Hematopoietic multipotent progenitor cell treated with erythropoietin and hydrocortisone succinate and interleukin-3 and kit ligand, for 17 days (in vitro differentiated cells): Measurements from ENCODE around the gene SOX13.

Source experiments
- DNase-seq: peaks from one replicate; pipeline ENCODE4 v3.0.0-alpha.2; 2015; ENCODE audit warnings: low spot score

The SOX13 gene

DNA sequence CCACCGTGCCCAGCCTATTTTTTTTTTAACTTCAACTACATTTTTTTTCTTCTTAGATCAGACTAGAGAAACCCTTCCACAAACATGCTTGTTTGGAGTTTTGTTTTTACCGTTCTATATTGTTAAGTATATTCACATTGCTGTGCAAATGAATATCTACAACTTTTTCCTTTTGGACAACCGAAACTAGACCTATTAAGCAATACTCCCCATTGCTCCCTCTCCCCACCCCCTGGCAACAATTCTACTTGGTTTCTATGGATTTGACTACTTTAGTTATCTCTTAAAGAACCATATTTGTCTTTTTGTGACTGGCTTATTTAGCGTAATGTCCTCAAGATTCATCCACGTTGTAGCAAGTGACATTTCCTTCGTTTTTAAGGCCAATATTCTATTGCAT is 59.8 kb downstream of the SOX13 start:
- no peak for DNase-seq

GRCh38 chr1:204134103-204134502 is 61.2 kb downstream of the SOX13 start:
- DNase-seq: no peak

- no peak for DNase-seq
Measured at GRCh38 chr1:204136814-204137213, 63.9 kb downstream of the SOX13 start.

GRCh38 chr1:204139088-204139487 is 66.2 kb downstream of the SOX13 start:
- DNase-seq: no peak

DNA sequence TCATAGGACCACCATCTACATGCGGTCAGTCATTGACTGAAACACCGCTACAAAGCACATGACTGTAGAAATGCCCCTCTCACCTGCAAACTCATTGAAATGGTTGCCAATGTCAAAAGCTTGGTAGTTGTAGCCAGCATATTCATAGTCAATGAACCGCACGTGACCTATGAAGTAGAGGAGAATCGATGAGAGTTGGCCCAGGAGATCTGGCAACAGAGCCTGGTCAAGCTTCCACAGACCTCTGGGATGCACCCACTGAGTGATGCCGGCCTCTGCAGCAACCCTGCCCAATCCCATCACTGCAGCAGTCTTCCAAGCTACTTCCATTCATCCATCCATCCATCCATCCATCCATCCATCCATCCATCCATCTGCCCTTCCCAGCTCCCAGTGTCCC is 67.0 kb downstream of the SOX13 start:
- no peak for DNase-seq

GRCh38 chr1:204141131-204141530 is 68.2 kb downstream of the SOX13 start:
- no peak for DNase-seq

GRCh38 chr1:204142032-204142974 is 69.4 kb downstream of the SOX13 start:
- no peak for DNase-seq

GRCh38 chr1:204143276-204144041 is 70.5 kb downstream of the SOX13 start:
- DNase-seq: no peak

- no peak for DNase-seq
Measured at GRCh38 chr1:204145033-204145504, 72.2 kb downstream of the SOX13 start.

DNA sequence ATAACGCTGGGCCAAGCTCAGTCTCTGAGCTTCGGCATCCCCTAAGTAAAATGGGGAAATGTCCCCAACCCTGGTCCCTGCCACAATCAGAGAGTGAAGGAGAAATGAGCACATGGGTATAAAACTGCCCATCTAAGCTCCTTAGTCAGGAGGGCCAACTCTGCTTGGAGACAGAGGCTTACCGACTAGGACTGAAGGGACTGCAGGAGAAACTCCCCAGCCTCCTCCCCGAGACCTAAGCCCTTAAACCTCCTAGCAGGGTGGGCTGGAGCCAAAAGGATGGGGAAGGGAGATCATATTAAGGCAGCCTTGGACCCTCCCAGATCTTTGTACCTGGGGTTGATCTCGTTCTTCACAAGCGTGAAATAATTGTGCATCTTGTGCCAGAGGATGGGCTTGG is 73.4 kb downstream of the SOX13 start:
- no peak for DNase-seq

DNA sequence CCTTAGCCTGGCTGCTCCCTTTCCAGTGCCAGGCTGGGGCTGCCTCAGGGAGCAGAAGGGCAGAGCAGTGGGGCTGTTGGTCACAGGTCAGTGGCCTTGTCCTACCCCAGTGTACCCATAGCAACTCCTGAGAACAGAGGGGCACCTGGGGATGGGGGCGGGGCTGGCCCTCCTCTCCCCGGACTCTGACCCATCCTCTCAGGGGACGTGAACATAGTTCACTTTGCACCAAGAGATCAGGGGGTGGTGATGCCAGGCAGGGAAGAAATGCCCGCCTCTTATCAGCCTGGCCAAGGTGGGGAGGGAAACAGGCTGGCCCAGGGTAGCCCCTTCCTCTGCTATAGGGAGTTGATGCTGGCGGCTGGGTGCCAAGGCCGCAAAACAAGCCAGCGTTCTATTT is 74.0 kb downstream of the SOX13 start:
- no peak for DNase-seq

- DNase-seq: no peak
Measured at GRCh38 chr1:204147406-204148383, 74.8 kb downstream of the SOX13 start.

GRCh38 chr1:204149107-204149506 is 76.2 kb downstream of the SOX13 start:
- no peak for DNase-seq

DNA sequence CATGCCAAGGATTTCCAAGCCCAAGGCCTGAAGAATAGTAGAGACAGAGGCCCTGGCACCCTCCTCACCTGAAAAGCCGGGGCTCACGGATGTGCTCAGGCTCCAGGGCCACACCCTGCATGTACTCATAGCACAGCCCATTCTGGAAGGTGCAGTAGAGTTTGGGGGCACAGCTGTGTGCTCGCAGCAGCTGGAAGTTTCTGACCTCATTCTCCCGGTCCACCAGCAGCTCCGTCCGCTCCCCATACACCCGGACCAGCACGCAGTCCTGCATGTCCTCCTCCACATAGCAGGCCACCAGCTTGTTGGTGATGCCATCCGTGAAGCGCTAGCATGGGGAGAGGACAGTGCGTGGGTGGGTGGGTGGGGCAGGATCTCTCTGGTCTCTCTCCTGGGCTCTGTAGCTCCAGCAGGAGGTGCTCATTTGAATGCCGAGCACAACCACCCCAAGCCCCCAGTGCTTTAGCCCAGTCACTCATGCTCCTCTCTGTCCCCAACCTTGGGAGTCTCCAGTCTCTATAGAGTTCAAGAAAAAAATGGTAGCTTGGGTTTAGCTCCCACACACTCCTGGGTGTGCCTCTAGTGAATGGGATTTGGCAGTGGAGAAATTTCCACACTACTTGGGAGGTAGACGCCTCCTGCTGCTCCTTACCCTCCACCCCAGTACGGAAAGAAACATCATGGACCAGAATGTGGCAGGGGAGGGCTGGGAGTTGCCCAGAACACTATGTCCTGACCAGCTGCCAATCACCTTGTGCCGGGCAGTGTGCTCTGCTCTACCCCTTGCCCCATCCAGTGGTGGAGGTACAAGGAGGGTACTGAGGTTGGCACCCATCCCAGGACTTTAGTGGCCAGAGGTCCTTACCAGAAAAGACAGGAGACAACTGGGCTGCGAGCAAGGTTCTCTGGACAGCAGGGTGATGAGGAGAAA is 77.0 kb downstream of the SOX13 start:
- no peak for DNase-seq

- DNase-seq: no peak
Measured at GRCh38 chr1:204150702-204151551, 78.0 kb downstream of the SOX13 start.

DNA sequence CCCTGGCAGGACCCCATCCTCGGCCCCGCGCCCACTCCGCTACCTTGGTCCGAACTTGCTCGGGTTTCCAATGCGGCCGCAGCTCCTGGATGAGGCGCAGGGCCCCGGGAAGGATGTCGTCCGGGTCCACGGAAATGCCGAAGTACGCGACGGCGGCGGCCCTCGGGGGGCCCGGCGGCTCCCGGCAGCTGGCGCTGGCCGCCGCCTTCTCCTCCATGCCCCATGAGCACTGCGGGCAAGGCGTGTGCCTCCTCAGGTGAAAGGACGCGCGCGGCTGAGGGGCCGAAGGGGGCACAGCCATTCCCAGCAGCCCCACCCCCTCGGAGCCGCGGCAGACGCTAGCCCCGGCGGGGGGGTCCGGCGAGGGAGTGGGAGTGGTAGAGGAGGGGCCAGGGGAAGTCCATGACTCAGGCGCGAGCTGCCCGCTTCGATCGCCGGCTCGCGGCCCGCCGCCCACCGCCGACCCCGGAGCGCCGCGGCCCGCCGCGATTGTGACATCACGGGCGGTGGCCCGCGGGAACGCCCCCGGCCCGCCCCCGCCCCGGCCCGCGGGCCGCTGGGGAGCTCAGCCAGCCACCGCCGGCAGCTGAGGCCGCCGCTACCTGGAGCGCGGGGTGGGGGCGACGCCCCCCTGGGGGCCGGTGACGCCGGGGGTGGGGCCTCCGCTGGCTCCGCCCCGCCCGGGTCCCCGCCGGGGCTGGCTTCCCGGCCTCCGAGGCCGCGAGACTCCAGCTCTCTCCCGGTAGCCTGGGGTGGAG is 78.8 kb downstream of the SOX13 start, which contains the start of gene ETNK2:
Gene ETNK2 (minus strand): TSS at position 493 of the 758 bp plus-strand sequence. CDS start 192 bp downstream, at position 301.
- DNase-seq: no peak

GRCh38 chr1:204152310-204153044 is 79.6 kb downstream of the SOX13 start:
- no peak for DNase-seq

GRCh38 chr1:204153667-204154066 is 80.8 kb downstream of the SOX13 start:
- no peak for DNase-seq
